SW480 (cell line): ENCODE results near the gene CABP7.

Source experiments
- DNase-seq: peaks from one replicate; pipeline ENCODE4 v3.0.0-alpha.2; 2016; ENCODE audit warnings: low spot score

Gene CABP7

GRCh38 chr22:29722587-29722986 lies 2.8 kb downstream of the CABP7 start:
- no peak for DNase-seq

- DNase-seq, result no peak
Measured at GRCh38 chr22:29723766-29724165, 4.0 kb downstream of the CABP7 start.

GRCh38 chr22:29724843-29725242 lies 5.0 kb downstream of the CABP7 start:
- DNase-seq, result no peak

GRCh38 chr22:29726106-29726505 lies 6.3 kb downstream of the CABP7 start:
- no peak for DNase-seq

GRCh38 chr22:29726512-29727130 lies 6.8 kb downstream of the CABP7 start:
- no peak for DNase-seq

- no peak for DNase-seq
Measured at GRCh38 chr22:29727131-29727523, 7.3 kb downstream of the CABP7 start.

GRCh38 chr22:29729161-29729560 lies 9.4 kb downstream of the CABP7 start:
- no peak for DNase-seq

- DNase-seq, result no peak
Measured at GRCh38 chr22:29731058-29731850, 11.5 kb downstream of the CABP7 start.

GRCh38 chr22:29732883-29733282 lies 13.1 kb downstream of the CABP7 start:
- DNase-seq, result no peak

- no peak for DNase-seq
Measured at GRCh38 chr22:29733362-29734201, 13.8 kb downstream of the CABP7 start.

- no peak for DNase-seq
Measured at GRCh38 chr22:29734406-29734805, 14.6 kb downstream of the CABP7 start.

GRCh38 chr22:29734838-29735237 lies 15.0 kb downstream of the CABP7 start:
- DNase-seq, result no peak

- no peak for DNase-seq
Measured at GRCh38 chr22:29735416-29735815, 15.6 kb downstream of the CABP7 start.

- DNase-seq, result no peak
Measured at GRCh38 chr22:29737251-29738117, 17.7 kb downstream of the CABP7 start.

GRCh38 chr22:29738118-29738815 lies 18.5 kb downstream of the CABP7 start:
- DNase-seq, result no peak

GRCh38 chr22:29739346-29739875 lies 19.6 kb downstream of the CABP7 start:
- DNase-seq, result no peak

- DNase-seq, result no peak
Measured at GRCh38 chr22:29740216-29740615, 20.4 kb downstream of the CABP7 start.

GRCh38 chr22:29741926-29742325 lies 22.1 kb downstream of the CABP7 start:
- DNase-seq, result no peak

- DNase-seq, result no peak
Measured at GRCh38 chr22:29742326-29742725, 22.5 kb downstream of the CABP7 start.

GRCh38 chr22:29744902-29745301 lies 25.1 kb downstream of the CABP7 start:
- no peak for DNase-seq

GRCh38 chr22:29747832-29748231 lies 28.0 kb downstream of the CABP7 start:
- DNase-seq, result no peak
